Hepatic stellate cell (primary cell): Measurements from ENCODE around the gene OTC.

Experiments
- DNase-seq: peaks from one replicate; pipeline ENCODE4 v3.0.0; 2011; ENCODE audit warnings: low spot score

Gene OTC

GRCh38 chrX:38357747-38358673 lies 5.6 kb downstream of the OTC start:
- DNase-seq, result no peak

- DNase-seq, result no peak
Measured at GRCh38 chrX:38363046-38363445, 10.6 kb downstream of the OTC start.

GRCh38 chrX:38365954-38366353 lies 13.6 kb downstream of the OTC start:
- DNase-seq, result no peak

GRCh38 chrX:38368774-38369173 lies 16.4 kb downstream of the OTC start:
- no peak for DNase-seq

- DNase-seq, result no peak
Measured at GRCh38 chrX:38371641-38372040, 19.2 kb downstream of the OTC start.

- no peak for DNase-seq
Measured at GRCh38 chrX:38374431-38374830, 22.0 kb downstream of the OTC start.

- no peak for DNase-seq
Measured at GRCh38 chrX:38375891-38376290, 23.5 kb downstream of the OTC start.

- DNase-seq, result no peak
Measured at GRCh38 chrX:38376747-38377146, 24.3 kb downstream of the OTC start.

- no peak for DNase-seq
Measured at GRCh38 chrX:38379088-38379487, 26.7 kb downstream of the OTC start.

GRCh38 chrX:38382663-38383062 lies 30.3 kb downstream of the OTC start:
- no peak for DNase-seq

- no peak for DNase-seq
Measured at GRCh38 chrX:38400389-38400910, 48.0 kb downstream of the OTC start.

GRCh38 chrX:38402118-38402517 lies 49.7 kb downstream of the OTC start:
- no peak for DNase-seq

- no peak for DNase-seq
Measured at GRCh38 chrX:38403834-38404233, 51.4 kb downstream of the OTC start.

- DNase-seq, result no peak
Measured at GRCh38 chrX:38407126-38407525, 54.7 kb downstream of the OTC start.

- DNase-seq, result no peak
Measured at GRCh38 chrX:38409289-38409688, 56.9 kb downstream of the OTC start.

- no peak for DNase-seq
Measured at GRCh38 chrX:38426785-38427184, 74.4 kb downstream of the OTC start.

GRCh38 chrX:38431525-38431924 lies 79.1 kb downstream of the OTC start:
- no peak for DNase-seq

- no peak for DNase-seq
Measured at GRCh38 chrX:38435130-38435529, 82.7 kb downstream of the OTC start.

- DNase-seq, result no peak
Measured at GRCh38 chrX:38437093-38437492, 84.7 kb downstream of the OTC start.

GRCh38 chrX:38438321-38438720 lies 85.9 kb downstream of the OTC start:
- no peak for DNase-seq

- DNase-seq, result no peak
Measured at GRCh38 chrX:38452603-38453002, 100.2 kb downstream of the OTC start.

- DNase-seq, result no peak
Measured at GRCh38 chrX:38458071-38458470, 105.7 kb downstream of the OTC start.

GRCh38 chrX:38462257-38462656 lies 109.9 kb downstream of the OTC start:
- no peak for DNase-seq

GRCh38 chrX:38465686-38466085 lies 113.3 kb downstream of the OTC start:
- no peak for DNase-seq
